Endothelial cell of umbilical vein (primary cell): ENCODE measurements around the gene CTDP1. TPM values are rescaled to one million over a fixed set of nuclear protein-coding genes. Genes with fewer than 3 reads are reported as not detected.

Experiments used
- BruUV-seq: library from RNA; stranded (reverse); fragments of 400-500 nt; replicated peaks from 2 replicates; lab custom pipeline; 2021; lab: Mats Ljungman, UMichigan
- CTCF ChIA-PET: fragments of 300-600, 350-600 bp; sonication (Branson Sonifier 250); formaldehyde crosslinking; loops from one replicate; lab custom pipeline; 2021; ENCODE audit warnings: antibody characterized with exemption, inconsistent platforms; lab: Charles Lee
- POLR2A ChIA-PET: fragments of 300-600, 350-600 bp; sonication (Branson Sonifier 250); formaldehyde crosslinking; loops from one replicate; lab custom pipeline; 2021; ENCODE audit warnings: antibody characterized with exemption, inconsistent platforms; lab: Charles Lee
- DNase-seq: peaks from one replicate; pipeline ENCODE4 v3.0.0-alpha.2; 2011; ENCODE audit warnings: low read depth, low spot score
- FAIRE-seq: peaks from 2 replicates; lab custom pipeline; 2011; peaks lifted over from hg19 to GRCh38; lab: Jason Lieb, UNC
- H2AFZ ChIP-seq: 2 replicates; pipeline ENCODE4 v1.6.0; 2012; ENCODE audit warnings: low read depth, low read length, control low read depth, inconsistent platforms
- H3K27ac ChIP-seq: 2 replicates; pipeline ENCODE4 v1.5.1; 2011; ENCODE audit warnings: low read depth, mild to moderate bottlenecking, control low read depth, low read length, moderate library complexity; ENCODE audit not compliant: insufficient read depth
- H3K27me3 ChIP-seq, 2 experiments: 2 replicates each; pipeline versions ENCODE4 v1.6.0 to v1.6.1; 2011; ENCODE audit warnings: low read length in 2 of 2, mixed read lengths in 1 of 2; ENCODE audit not compliant: control insufficient read depth in 2 of 2, insufficient read depth in 2 of 2
- H3K36me3 ChIP-seq, 2 experiments: 2 replicates in 1 of 2; 3 replicates in 1 of 2; pipeline ENCODE4 v1.5.1; 2011; ENCODE audit warnings: low read length in 2 of 2, mild to moderate bottlenecking in 1 of 2, moderate library complexity in 1 of 2; ENCODE audit not compliant: control insufficient read depth in 2 of 2, insufficient read depth in 2 of 2; ENCODE audit errors: extremely low read depth in 1 of 2
- H3K4me1 ChIP-seq: 3 replicates; pipeline ENCODE4 v1.5.1; 2011; ENCODE audit warnings: mild to moderate bottlenecking, low read length; ENCODE audit not compliant: control insufficient read depth, insufficient read depth; ENCODE audit errors: extremely low read depth
- H3K4me2 ChIP-seq: 2 replicates; pipeline ENCODE4 v1.6.1; 2011; ENCODE audit warnings: low read length, control low read depth, mixed read lengths; ENCODE audit not compliant: insufficient read depth
- H3K4me3 ChIP-seq, 3 experiments: fragments of 200-600 bp in 1 of 3; sonication (generic), shearing (Covaris generic) in 1 of 3; replicated peaks in 1 of 3; 2 replicates each; pipeline ENCODE4 v1.5.1; 2011 to 2016; ENCODE audit warnings: control low read depth in 3 of 3, low read length in 3 of 3, mild to moderate bottlenecking in 2 of 3, inconsistent platforms in 1 of 3, low read depth in 1 of 3, moderate library complexity in 1 of 3; ENCODE audit not compliant: insufficient read depth in 1 of 3
- H3K79me2 ChIP-seq: 2 replicates; pipeline ENCODE4 v1.6.0; 2012; ENCODE audit warnings: low read length, inconsistent platforms; ENCODE audit not compliant: control insufficient read depth, insufficient read depth
- H3K9ac ChIP-seq: replicated peaks from 2 replicates; pipeline ENCODE3; 2011; ENCODE audit warnings: low read length, control low read depth; ENCODE audit not compliant: insufficient read depth; ENCODE audit errors: extremely low read depth
- H3K9me1 ChIP-seq: replicated peaks from 3 replicates; pipeline ENCODE4 v1.6.0; 2011; ENCODE audit warnings: mild to moderate bottlenecking, low read length; ENCODE audit not compliant: control insufficient read depth, insufficient read depth; ENCODE audit errors: extremely low read depth
- H3K9me3 ChIP-seq: replicated peaks from 2 replicates; pipeline ENCODE4 v1.5.1; 2012; ENCODE audit warnings: low read length, inconsistent platforms; ENCODE audit not compliant: control insufficient read depth, insufficient read depth
- H4K20me1 ChIP-seq: replicated peaks from 2 replicates; pipeline ENCODE3; 2011; ENCODE audit warnings: mild to moderate bottlenecking, low read length; ENCODE audit not compliant: control insufficient read depth, insufficient read depth; ENCODE audit errors: extremely low read depth
- EZH2 ChIP-seq: IDR thresholded peaks from 2 replicates; pipeline ENCODE4 v1.6.1; 2012; ENCODE audit warnings: borderline replicate concordance, low read depth, mild to moderate bottlenecking, moderate library complexity, low read length, inconsistent platforms; ENCODE audit not compliant: severe bottlenecking
- FOS ChIP-seq: IDR thresholded peaks from 2 replicates; pipeline ENCODE4 v1.6.1; 2011; ENCODE audit warnings: mild to moderate bottlenecking, low read length, moderate library complexity, borderline replicate concordance; ENCODE audit not compliant: insufficient read depth
- GATA2 ChIP-seq: IDR thresholded peaks from 2 replicates; pipeline ENCODE4 v1.7.0; 2011; ENCODE audit warnings: low read depth, mild to moderate bottlenecking, moderate library complexity, mixed read lengths, low read length; ENCODE audit not compliant: insufficient read length, insufficient read depth
- JUN ChIP-seq: IDR thresholded peaks from 2 replicates; pipeline ENCODE4 v1.6.1; 2011; ENCODE audit warnings: borderline replicate concordance, low read depth; ENCODE audit not compliant: insufficient read length, insufficient read depth
- MYC ChIP-seq: IDR thresholded peaks from one replicate; pipeline ENCODE4 v1.6.1; 2011; ENCODE audit warnings: mild to moderate bottlenecking, low read depth, low read length
- POLR2A ChIP-seq: IDR thresholded peaks from 2 replicates; pipeline ENCODE4 v1.6.1; 2012; ENCODE audit warnings: low read depth, mild to moderate bottlenecking, control low read depth, low read length
- POLR2AphosphoS5 ChIP-seq: IDR thresholded peaks from 2 replicates; pipeline ENCODE4 v1.6.1; 2012; ENCODE audit warnings: low read depth, mild to moderate bottlenecking, control low read depth, low read length, moderate library complexity; ENCODE audit not compliant: insufficient read depth
- dilution Hi-C: fragments of 300-500 bp; cut with MboI; formaldehyde crosslinking; loops from one replicate; pipeline ENCODE4 v1.15.0; 2019; ENCODE audit warnings: low sequenced_read_pairs; ENCODE audit not compliant: extremely low pct_ligation_motif_present
- intact Hi-C: fragments of 100-400 bp; cut with micrococcal nuclease; formaldehyde crosslinking; loops from one replicate; pipeline ENCODE4 v1.10.0; 2022
- polyA plus RNA-seq, 4 experiments: library from polyadenylated mRNA; depleted of rRNA in 3 of 4; stranded (reverse) in 3 of 4; unstranded in 1 of 4; fragments of >200 nt; gene quantifications; 2 replicates each; pipeline versions ENCODE4 v1.2.1 to v1.2.3, GENCODE V29; 2011 to 2012; ENCODE audit warnings: missing spikeins in 1 of 4
- total RNA-seq: library from RNA; stranded (reverse); gene quantifications from 2 replicates; pipeline ENCODE4 v1.2.3, GENCODE V29; 2021
- TF ChIP-seq, protein P1 (sequence below), 2 donors: IDR thresholded peaks; 1 replicate in 1 of 2; 2 replicates in 1 of 2; pipeline ENCODE4 v1.5.1; 2011; ENCODE audit warnings: low read length in 2 of 2, mild to moderate bottlenecking in 2 of 2, moderate library complexity in 2 of 2, control low read depth in 1 of 2, inconsistent platforms in 1 of 2, low read depth in 1 of 2; ENCODE audit not compliant: insufficient read depth in 1 of 2; ENCODE audit errors: extremely low read depth in 1 of 2
- TF ChIP-seq, protein P2 (sequence below): IDR thresholded peaks from 2 replicates; pipeline ENCODE4 v1.6.1; 2011; ENCODE audit not compliant: insufficient read depth, insufficient read length

The CTDP1 gene
- total and polyA plus RNA-seq, 2 donors (not counting 3 experiments of a cell fraction or from before 2014, with no cell fraction given): 15.3 to 27.6 TPM

DNA sequence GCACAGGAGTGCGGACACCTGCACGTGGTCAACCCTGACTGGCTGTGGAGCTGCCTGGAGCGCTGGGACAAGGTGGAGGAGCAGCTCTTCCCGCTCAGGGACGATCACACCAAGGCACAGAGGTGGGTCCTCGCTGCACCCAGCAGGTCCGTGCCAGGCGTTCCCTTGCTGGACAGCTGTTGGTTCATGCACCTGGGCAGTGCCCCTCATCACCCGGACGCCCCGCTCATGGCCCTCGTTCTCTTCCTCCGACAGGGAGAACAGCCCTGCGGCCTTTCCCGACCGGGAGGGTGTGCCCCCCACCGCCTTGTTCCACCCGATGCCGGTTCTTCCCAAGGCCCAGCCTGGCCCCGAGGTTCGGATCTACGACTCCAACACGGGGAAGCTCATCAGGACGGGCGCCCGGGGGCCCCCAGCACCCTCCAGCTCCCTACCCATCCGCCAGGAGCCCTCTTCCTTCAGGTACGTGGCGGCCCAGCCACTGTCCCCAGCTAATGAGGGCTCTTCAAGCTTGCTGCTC is 38.0 kb downstream of the CTDP1 start:
- TF ChIP-seq EZH2: no peak
- TF ChIP-seq, protein P1, sequence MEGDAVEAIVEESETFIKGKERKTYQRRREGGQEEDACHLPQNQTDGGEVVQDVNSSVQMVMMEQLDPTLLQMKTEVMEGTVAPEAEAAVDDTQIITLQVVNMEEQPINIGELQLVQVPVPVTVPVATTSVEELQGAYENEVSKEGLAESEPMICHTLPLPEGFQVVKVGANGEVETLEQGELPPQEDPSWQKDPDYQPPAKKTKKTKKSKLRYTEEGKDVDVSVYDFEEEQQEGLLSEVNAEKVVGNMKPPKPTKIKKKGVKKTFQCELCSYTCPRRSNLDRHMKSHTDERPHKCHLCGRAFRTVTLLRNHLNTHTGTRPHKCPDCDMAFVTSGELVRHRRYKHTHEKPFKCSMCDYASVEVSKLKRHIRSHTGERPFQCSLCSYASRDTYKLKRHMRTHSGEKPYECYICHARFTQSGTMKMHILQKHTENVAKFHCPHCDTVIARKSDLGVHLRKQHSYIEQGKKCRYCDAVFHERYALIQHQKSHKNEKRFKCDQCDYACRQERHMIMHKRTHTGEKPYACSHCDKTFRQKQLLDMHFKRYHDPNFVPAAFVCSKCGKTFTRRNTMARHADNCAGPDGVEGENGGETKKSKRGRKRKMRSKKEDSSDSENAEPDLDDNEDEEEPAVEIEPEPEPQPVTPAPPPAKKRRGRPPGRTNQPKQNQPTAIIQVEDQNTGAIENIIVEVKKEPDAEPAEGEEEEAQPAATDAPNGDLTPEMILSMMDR (IDR thresholded peaks at IDR 0.05; ENCODE audit: extremely low read depth in 1 of 2, insufficient read depth in 1 of 2, low read depth in 1 of 2, low read length in 2 of 2): no peak
- no peak for TF ChIP-seq MYC
- TF ChIP-seq POLR2A: no peak
- TF ChIP-seq FOS: no peak
- TF ChIP-seq, protein P2, sequence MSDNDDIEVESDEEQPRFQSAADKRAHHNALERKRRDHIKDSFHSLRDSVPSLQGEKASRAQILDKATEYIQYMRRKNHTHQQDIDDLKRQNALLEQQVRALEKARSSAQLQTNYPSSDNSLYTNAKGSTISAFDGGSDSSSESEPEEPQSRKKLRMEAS: no peak
- TF ChIP-seq GATA2: no peak
- no peak for TF ChIP-seq JUN
- TF ChIP-seq POLR2AphosphoS5: no peak
- no peaks in the 10 kb centered on the region for H4K20me1 ChIP-seq
- no TSS peak for BruUV-seq
- H3K27ac ChIP-seq: no peak overlapping the region
- no peaks in the 10 kb centered on the region for H3K27me3 ChIP-seq
- no peak overlapping the region for H2AFZ ChIP-seq
- no peaks in the 10 kb centered on the region for H3K9me3 ChIP-seq
- no peak for DNase-seq
- POLR2A ChIA-PET: no interaction called here
- dilution Hi-C loops: no loop called here
- no peaks in the 10 kb centered on the region for H3K9me1 ChIP-seq
- FAIRE-seq: no peak
- intact Hi-C loops: no loop called here
- H3K79me2 ChIP-seq: no peaks in the 10 kb centered on the region
- peaks cover 5 to 36% of the 10 kb centered on the region in 2 experiments for H3K36me3 ChIP-seq
- H3K4me2 ChIP-seq: no peak overlapping the region
- CTCF ChIA-PET: no interaction called here
- H3K4me1 ChIP-seq: no peaks in the 10 kb centered on the region
- no peak overlapping the region for H3K9ac ChIP-seq
- H3K4me3 ChIP-seq: no peak overlapping the region
